ENCODE measurements around the gene MTMR10. TPM values are rescaled to one million over a fixed set of nuclear protein-coding genes. Genes with fewer than 3 reads are reported as not detected.

Gene MTMR10
- total and polyA plus RNA-seq, 9 donors, result 13.6 to 21.3 (median 15.4) TPM

DNA sequence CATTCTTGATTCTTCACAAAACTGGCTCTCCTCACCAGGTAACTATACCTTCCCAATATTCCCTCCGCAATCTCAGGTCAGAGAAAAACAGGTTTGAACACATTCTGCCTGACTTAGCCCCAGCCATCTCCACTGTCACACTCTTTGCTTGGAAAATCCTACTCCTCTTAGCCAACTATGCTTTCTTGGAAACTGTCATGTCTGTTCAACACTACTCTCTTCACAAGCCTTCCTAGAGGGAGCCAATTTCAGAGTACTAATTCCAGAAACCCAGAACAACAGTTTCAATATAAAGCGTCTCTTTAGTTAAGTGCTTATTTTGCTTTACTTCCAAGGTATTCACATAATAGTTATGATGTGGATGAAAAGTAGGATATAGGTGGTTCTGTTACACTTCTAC is 21.7 kb downstream of the MTMR10 start:
- H3K9me3 ChIP-seq (replicated peaks; ENCODE audit: control insufficient read depth, low read depth, low read length), result no peaks in the 10 kb centered on the region
- no peak for DNase-seq
- no peaks in the 10 kb centered on the region for H3K4me1 ChIP-seq (ENCODE audit: control insufficient read depth, insufficient read depth, low read length)
- H3K27me3 ChIP-seq (ENCODE audit: control insufficient read depth, insufficient read depth, low read length), result no peaks in the 10 kb centered on the region
- WGBS (ENCODE audit: insufficient coverage), result 100% methylated on average over 1 of the region's 2 CpGs
- H3K27ac ChIP-seq (ENCODE audit: low read length), result no peak overlapping the region
- peaks cover 29% of the 10 kb centered on the region for H3K36me3 ChIP-seq (ENCODE audit: control insufficient read depth, insufficient read depth, low read length)
- H3K4me3 ChIP-seq (ENCODE audit: low read length), result no peak overlapping the region

DNA sequence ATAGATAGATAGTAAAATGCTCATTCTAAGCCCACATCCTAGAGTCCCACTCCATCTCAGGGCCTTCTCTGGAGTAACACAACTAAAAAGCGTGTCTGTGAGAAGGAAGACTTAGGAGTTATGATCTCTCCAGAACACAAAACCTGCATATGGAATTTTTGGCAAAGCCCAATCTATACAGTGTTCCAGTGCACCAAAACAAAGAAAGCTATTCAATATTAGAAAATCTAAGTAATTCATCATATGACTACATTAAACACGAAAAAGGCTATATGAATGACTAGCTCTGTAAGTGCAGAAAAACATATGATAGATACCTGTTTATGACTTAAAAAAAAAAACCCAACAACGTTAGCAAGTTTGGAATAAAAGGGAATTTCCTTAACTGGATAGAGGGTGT is 27.7 kb downstream of the MTMR10 start:
- no peak for DNase-seq
- peaks cover 29% of the 10 kb centered on the region for H3K36me3 ChIP-seq (ENCODE audit: control insufficient read depth, insufficient read depth, low read length)
- no peak overlapping the region for H3K4me3 ChIP-seq (ENCODE audit: low read length)
- no peak overlapping the region for H3K27ac ChIP-seq (ENCODE audit: low read length)
- no peaks in the 10 kb centered on the region for H3K9me3 ChIP-seq (replicated peaks; ENCODE audit: control insufficient read depth, low read depth, low read length)
- H3K4me1 ChIP-seq (ENCODE audit: control insufficient read depth, insufficient read depth, low read length), result peaks cover 5% of the 10 kb centered on the region
- no CpG with 5 or more reads among the region's 3 CpGs for WGBS (ENCODE audit: insufficient coverage)
- no peaks in the 10 kb centered on the region for H3K27me3 ChIP-seq (ENCODE audit: control insufficient read depth, insufficient read depth, low read length)

GRCh38 chr15:30962659-30963058 is 28.8 kb downstream of the MTMR10 start:
- H3K36me3 ChIP-seq (ENCODE audit: control insufficient read depth, insufficient read depth, low read length), result peaks cover 33% of the 10 kb centered on the region
- 100% methylated on average over 2 of the region's 3 CpGs for WGBS (ENCODE audit: insufficient coverage)
- H3K27me3 ChIP-seq (ENCODE audit: control insufficient read depth, insufficient read depth, low read length), result no peaks in the 10 kb centered on the region
- DNase-seq, result no peak
- no peak overlapping the region for H3K27ac ChIP-seq (ENCODE audit: low read length)
- H3K4me1 ChIP-seq (ENCODE audit: control insufficient read depth, insufficient read depth, low read length), result peaks cover 5% of the 10 kb centered on the region
- no peaks in the 10 kb centered on the region for H3K9me3 ChIP-seq (replicated peaks; ENCODE audit: control insufficient read depth, low read depth, low read length)
- no peak overlapping the region for H3K4me3 ChIP-seq (ENCODE audit: low read length)

DNA sequence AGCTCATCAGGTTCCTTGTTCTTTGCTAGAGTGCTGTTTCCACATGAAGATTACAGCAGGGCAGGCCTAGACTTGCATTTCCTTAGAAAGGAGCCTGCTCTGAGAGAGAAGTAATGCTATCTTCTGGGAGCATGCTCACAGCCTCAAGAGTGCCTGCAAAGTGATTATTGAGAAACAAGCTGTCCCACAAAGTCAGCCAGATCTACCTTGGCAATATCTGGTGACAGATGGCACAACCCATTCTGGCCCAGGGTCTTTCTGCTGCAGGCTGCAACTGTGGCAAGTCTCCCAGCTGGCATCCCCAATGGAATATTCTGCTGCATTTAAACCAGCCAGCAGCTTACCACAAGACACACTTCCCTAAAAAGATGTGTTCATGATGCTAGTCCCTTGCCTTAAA is 29.3 kb downstream of the MTMR10 start:
- Histone ChIP-seq H3K9me3 (replicated peaks; ENCODE audit: control insufficient read depth, low read depth, low read length) (no peaks in the 10 kb centered on the region), H3K4me3 (ENCODE audit: low read length) (no peak overlapping the region), H3K27ac (ENCODE audit: low read length) (no peak overlapping the region), H3K36me3 (ENCODE audit: control insufficient read depth, insufficient read depth, low read length) (peaks cover 38% of the 10 kb centered on the region), H3K4me1 (ENCODE audit: control insufficient read depth, insufficient read depth, low read length) (peaks cover 5% of the 10 kb centered on the region), H3K27me3 (ENCODE audit: control insufficient read depth, insufficient read depth, low read length) (no peaks in the 10 kb centered on the region)
- DNase-seq, result peak; percentile 21

- Histone ChIP-seq H3K27ac (ENCODE audit: low read length) (no peak overlapping the region), H3K4me1 (ENCODE audit: control insufficient read depth, insufficient read depth, low read length) (peaks cover 9% of the 10 kb centered on the region), H3K36me3 (ENCODE audit: control insufficient read depth, insufficient read depth, low read length) (peaks cover 46% of the 10 kb centered on the region), H3K4me3 (ENCODE audit: low read length) (no peak overlapping the region), H3K9me3 (replicated peaks; ENCODE audit: control insufficient read depth, low read depth, low read length) (no peaks in the 10 kb centered on the region), H3K27me3 (ENCODE audit: control insufficient read depth, insufficient read depth, low read length) (no peaks in the 10 kb centered on the region)
- WGBS (ENCODE audit: insufficient coverage), result 94% methylated on average over 3 of the region's 5 CpGs
- DNase-seq, result no peak
Observed at GRCh38 chr15:30958219-30958618, 33.2 kb downstream of the MTMR10 start.

- H3K4me3 ChIP-seq (ENCODE audit: low read length), result no peak overlapping the region
- WGBS (ENCODE audit: insufficient coverage), result 100% methylated on average over 1 of the region's 6 CpGs
- H3K9me3 ChIP-seq (replicated peaks; ENCODE audit: control insufficient read depth, low read depth, low read length), result no peaks in the 10 kb centered on the region
- no peak overlapping the region for H3K27ac ChIP-seq (ENCODE audit: low read length)
- H3K4me1 ChIP-seq (ENCODE audit: control insufficient read depth, insufficient read depth, low read length), result peaks cover 4% of the 10 kb centered on the region
- H3K27me3 ChIP-seq (ENCODE audit: control insufficient read depth, insufficient read depth, low read length), result no peaks in the 10 kb centered on the region
- no peak for DNase-seq
- peaks cover 54% of the 10 kb centered on the region for H3K36me3 ChIP-seq (ENCODE audit: control insufficient read depth, insufficient read depth, low read length)
Observed at GRCh38 chr15:30956216-30957124, 35.0 kb downstream of the MTMR10 start.

DNA sequence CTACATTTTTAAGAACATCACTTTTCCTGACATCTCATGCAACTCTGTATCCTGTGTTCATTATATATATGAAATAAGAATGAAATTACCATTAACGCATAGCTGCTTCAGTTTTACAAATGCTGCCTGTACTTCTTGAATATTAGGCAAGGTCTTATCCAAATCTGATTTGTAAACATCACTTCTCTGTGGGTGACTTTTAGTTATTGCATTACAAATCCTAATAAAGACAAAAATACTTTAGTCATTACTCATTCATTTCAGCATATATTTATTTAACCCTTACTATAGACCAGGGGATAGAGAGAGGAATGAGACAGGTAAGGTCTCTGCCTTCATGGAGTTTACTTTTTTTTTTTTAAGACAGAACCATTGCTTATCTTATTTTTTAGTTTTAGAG is 36.8 kb downstream of the MTMR10 start:
- H3K27ac ChIP-seq (ENCODE audit: low read length), result no peak overlapping the region
- no peaks in the 10 kb centered on the region for H3K27me3 ChIP-seq (ENCODE audit: control insufficient read depth, insufficient read depth, low read length)
- no peak for DNase-seq
- H3K4me1 ChIP-seq (ENCODE audit: control insufficient read depth, insufficient read depth, low read length), result peaks cover 4% of the 10 kb centered on the region
- H3K36me3 ChIP-seq (ENCODE audit: control insufficient read depth, insufficient read depth, low read length), result peaks cover 61% of the 10 kb centered on the region
- H3K4me3 ChIP-seq (ENCODE audit: low read length), result no peak overlapping the region
- WGBS (ENCODE audit: insufficient coverage), result no CpG with 5 or more reads among the region's 1 CpG
- no peaks in the 10 kb centered on the region for H3K9me3 ChIP-seq (replicated peaks; ENCODE audit: control insufficient read depth, low read depth, low read length)

- WGBS (ENCODE audit: insufficient coverage), result 62% methylated on average over 5 of the region's 7 CpGs
- Histone ChIP-seq H3K27ac (ENCODE audit: low read length) (no peak overlapping the region), H3K4me1 (ENCODE audit: control insufficient read depth, insufficient read depth, low read length) (peaks cover 4% of the 10 kb centered on the region), H3K4me3 (ENCODE audit: low read length) (no peak overlapping the region), H3K27me3 (ENCODE audit: control insufficient read depth, insufficient read depth, low read length) (no peaks in the 10 kb centered on the region), H3K36me3 (ENCODE audit: control insufficient read depth, insufficient read depth, low read length) (peaks cover 63% of the 10 kb centered on the region), H3K9me3 (replicated peaks; ENCODE audit: control insufficient read depth, low read depth, low read length) (peaks cover 4% of the 10 kb centered on the region)
- DNase-seq, result peak; percentile 29
Observed at GRCh38 chr15:30953731-30954378, 37.6 kb downstream of the MTMR10 start.

DNA sequence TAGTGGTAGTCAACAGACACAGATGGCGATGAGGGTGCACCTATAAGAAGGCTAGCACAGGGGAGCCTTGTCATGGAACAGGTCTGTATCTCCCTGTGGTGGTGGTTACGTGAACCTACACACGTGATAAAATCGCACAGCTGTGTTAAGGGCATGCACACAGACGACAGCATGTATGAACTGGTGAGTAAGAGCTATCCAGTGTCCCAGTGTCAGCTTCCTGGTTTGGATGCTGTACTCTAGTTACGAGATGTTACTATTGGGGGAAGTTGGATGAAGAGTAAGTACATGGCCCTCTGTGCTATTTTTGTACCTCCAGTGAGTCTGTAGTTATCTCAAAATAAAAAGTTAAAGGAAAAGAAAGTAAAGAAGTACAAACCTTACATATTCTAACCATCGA is 38.2 kb downstream of the MTMR10 start:
- Histone ChIP-seq H3K4me3 (ENCODE audit: low read length) (no peak overlapping the region), H3K27ac (ENCODE audit: low read length) (no peak overlapping the region), H3K27me3 (ENCODE audit: control insufficient read depth, insufficient read depth, low read length) (no peaks in the 10 kb centered on the region), H3K4me1 (ENCODE audit: control insufficient read depth, insufficient read depth, low read length) (peaks cover 4% of the 10 kb centered on the region), H3K36me3 (ENCODE audit: control insufficient read depth, insufficient read depth, low read length) (peaks cover 64% of the 10 kb centered on the region), H3K9me3 (replicated peaks; ENCODE audit: control insufficient read depth, low read depth, low read length) (peaks cover 4% of the 10 kb centered on the region)
- 91% methylated on average over 5 of the region's 7 CpGs for WGBS (ENCODE audit: insufficient coverage)
- no peak for DNase-seq

GRCh38 chr15:30943654-30944335 is 47.6 kb downstream of the MTMR10 start:
- DNase-seq, result no peak
- H3K27ac ChIP-seq (ENCODE audit: low read length), result no peak overlapping the region
- peaks cover 61% of the 10 kb centered on the region for H3K36me3 ChIP-seq (ENCODE audit: control insufficient read depth, insufficient read depth, low read length)
- H3K4me3 ChIP-seq (ENCODE audit: low read length), result no peak overlapping the region
- no peaks in the 10 kb centered on the region for H3K9me3 ChIP-seq (replicated peaks; ENCODE audit: control insufficient read depth, low read depth, low read length)
- 89% methylated on average over 3 of the region's 8 CpGs for WGBS (ENCODE audit: insufficient coverage)
- no peaks in the 10 kb centered on the region for H3K27me3 ChIP-seq (ENCODE audit: control insufficient read depth, insufficient read depth, low read length)
- no peaks in the 10 kb centered on the region for H3K4me1 ChIP-seq (ENCODE audit: control insufficient read depth, insufficient read depth, low read length)

Measured in muscle of leg (tissue), 11 donors.